CD4-positive, alpha-beta T cell treated with Interleukin-10 for 1 hour (primary cell): ENCODE data around the gene LGR6.
A peak's percentile ranks its signal among the peaks of the same experiment; 100 is the strongest.
"Not testable (repeated sequence)": the region's sequence is repeated elsewhere in the genome, so short reads cannot be mapped to it uniquely, and the experiment has no call there.

Experiments
- DNase-seq: peaks from one replicate; pipeline ENCODE4 v3.0.0-alpha.2; 2020

The LGR6 gene

GRCh38 chr1:202160377-202160940 lies 33.1 kb upstream of the LGR6 start, which contains the start of gene PTPN7:
TSS of gene PTPN7 (minus strand) at chr1:202160602. CDS start at chr1:202159402, 1,200 bp downstream.
- peak; percentile 82 for DNase-seq

- peak; percentile 15 for DNase-seq
These were observed 32.2 kb upstream of the LGR6 start for GRCh38 chr1:202161151-202162046.

- peak; percentile 60 for DNase-seq
These were observed 31.6 kb upstream of the LGR6 start for GRCh38 chr1:202162047-202162417.

- DNase-seq = peak; percentile 49
These were observed 30.9 kb upstream of the LGR6 start for GRCh38 chr1:202162418-202163280.

- no peak for DNase-seq
These were observed 30.0 kb upstream of the LGR6 start for GRCh38 chr1:202163281-202164270.

- DNase-seq = peak; percentile 83
These were observed 29.1 kb upstream of the LGR6 start for GRCh38 chr1:202164271-202165037.

- peak; percentile 12 for DNase-seq
These were observed 28.2 kb upstream of the LGR6 start for GRCh38 chr1:202165267-202165941.

GRCh38 chr1:202165942-202166843 lies 27.4 kb upstream of the LGR6 start:
- DNase-seq = no peak

- not testable (repeated sequence) for DNase-seq
These were observed 26.5 kb upstream of the LGR6 start for GRCh38 chr1:202167054-202167453.

GRCh38 chr1:202167708-202168415 lies 25.7 kb upstream of the LGR6 start:
- no peak for DNase-seq

- DNase-seq = no peak
These were observed 24.7 kb upstream of the LGR6 start for GRCh38 chr1:202168861-202169260.

GRCh38 chr1:202170726-202171125 lies 22.9 kb upstream of the LGR6 start:
- DNase-seq = peak; percentile 28

GRCh38 chr1:202171292-202172014 lies 22.1 kb upstream of the LGR6 start:
- DNase-seq = no peak

- no peak for DNase-seq
These were observed 21.6 kb upstream of the LGR6 start for GRCh38 chr1:202172015-202172355.

- DNase-seq = no peak
These were observed 19.6 kb upstream of the LGR6 start for GRCh38 chr1:202173993-202174392.

GRCh38 chr1:202176949-202177927 lies 16.4 kb upstream of the LGR6 start:
- DNase-seq = no peak
